Esophagus muscularis mucosa (tissue), 4 donors: Measurements from ENCODE around the gene RYR2. TPM values are rescaled to one million over a fixed set of nuclear protein-coding genes. Genes with fewer than 3 reads are reported as not detected.

Source experiments
- DNase-seq: peaks from one replicate; pipeline ENCODE4 v3.0.0-alpha.2; 2017; ENCODE audit errors: extremely low spot score
- H3K27ac ChIP-seq, 4 donors: fragments of 200-600 bp; sonication (generic); replicated peaks in 1 of 4; 1 replicate in 3 of 4; 2 replicates in 1 of 4; pipeline ENCODE4 v1.5.1; 2016 to 2019; ENCODE audit warnings: mild to moderate bottlenecking in 1 of 4
- H3K27me3 ChIP-seq, 4 donors: fragments of 200-600 bp; sonication (generic); one replicate each; pipeline versions ENCODE4 v1.5.1 to v1.6.0; 2016 to 2019
- H3K36me3 ChIP-seq, 4 donors: fragments of 200-600 bp; sonication (generic); one replicate each; pipeline ENCODE4 v1.5.1; 2016 to 2019
- H3K4me1 ChIP-seq, 4 donors: fragments of 200-600 bp; sonication (generic); one replicate each; pipeline ENCODE4 v1.5.1; 2016 to 2019
- H3K4me3 ChIP-seq, 4 donors: fragments of 200-600 bp; sonication (generic); 1 replicate in 2 of 4; 2 replicates in 2 of 4; pipeline ENCODE4 v1.5.1; 2016 to 2019; ENCODE audit warnings: mild to moderate bottlenecking in 4 of 4, moderate library complexity in 1 of 4
- H3K9me3 ChIP-seq, 4 donors: fragments of 200-600 bp; sonication (generic); 1 replicate in 3 of 4; 2 replicates in 1 of 4; pipeline ENCODE4 v1.5.1; 2016 to 2019
- EP300 ChIP-seq: sonication (generic); formaldehyde crosslinking; IDR thresholded peaks from one replicate; pipeline ENCODE4 v1.6.1; 2017; ENCODE audit warnings: antibody characterized with exemption
- POLR2A ChIP-seq: fragments of 450-650 bp; IDR thresholded peaks from one replicate; pipeline ENCODE4 v1.6.1; 2017; ENCODE audit warnings: antibody characterized with exemption, moderate library complexity, mild to moderate bottlenecking, low read depth
- POLR2AphosphoS5 ChIP-seq, 2 donors: sonication (generic); formaldehyde crosslinking; IDR thresholded peaks; one replicate each; pipeline ENCODE4 v1.6.1; 2017; ENCODE audit warnings: antibody characterized with exemption in 2 of 2
- WGBS: methylation state at CpG from one replicate; pipeline ENCODE4 v1.1.5; 2018; 5-methylcytosine and 5-hydroxymethylcytosine counted together
- intact Hi-C: fragments of 100-400 bp; cut with DNase I; formaldehyde crosslinking; loops from one replicate; pipeline ENCODE4 v1.15.1; 2023
- total RNA-seq, 4 donors: library from RNA; depleted of rRNA; stranded (reverse); fragments of >200 nt; gene quantifications; one replicate each; pipeline versions ENCODE4 v1.1.0 to v1.2.1, GENCODE V29; 2016
- TF ChIP-seq, protein P1 (sequence below), 3 experiments: fragments of 200-600 bp in 2 of 3; fragments of 450-650 bp in 1 of 3; sonication (generic) in 2 of 3; IDR thresholded peaks; one replicate each; pipeline ENCODE4 v1.5.1; 2017 to 2019; ENCODE audit warnings: antibody characterized with exemption in 3 of 3, mild to moderate bottlenecking in 2 of 3, moderate library complexity in 1 of 3

The RYR2 gene
- total RNA-seq, 4 donors from 2014 or later, result 29.8 to 56.3 (median 38.9) TPM

DNA sequence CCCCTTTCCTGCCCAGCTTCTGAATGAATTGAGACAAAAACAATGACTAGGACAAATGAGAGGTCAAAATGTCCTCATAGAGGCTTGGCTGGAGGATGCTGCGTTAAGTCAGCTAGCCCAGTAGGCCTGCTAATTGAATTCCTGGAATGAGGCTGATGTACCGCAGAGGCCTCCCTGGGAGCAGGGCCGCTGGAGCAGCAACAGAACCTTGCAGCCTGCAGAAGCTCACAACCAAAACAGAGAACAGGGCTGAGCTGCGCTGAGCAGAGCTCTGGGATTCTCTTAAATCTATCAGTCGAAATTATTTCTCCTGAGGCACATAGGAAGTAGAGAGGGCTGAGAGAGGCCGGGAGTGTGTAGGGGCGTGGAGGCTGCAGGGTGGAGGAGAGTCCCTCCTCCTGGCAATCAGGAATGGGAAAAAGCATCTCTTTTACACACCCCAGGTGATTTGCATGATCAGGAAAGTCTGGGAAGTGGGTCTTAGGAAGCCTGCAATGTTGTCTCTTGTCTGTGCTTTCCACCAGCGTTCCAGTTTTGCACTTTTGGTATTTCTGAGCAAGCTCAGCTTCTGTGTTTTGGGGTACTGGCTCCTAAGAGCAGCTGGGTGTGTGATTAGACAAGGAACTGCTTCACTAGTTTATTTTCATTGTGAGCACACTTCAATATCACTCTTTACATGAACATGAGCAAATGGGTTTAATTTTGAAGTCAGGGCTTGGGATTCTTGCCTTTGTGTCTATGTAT, 66.5 kb downstream of the RYR2 start:
- H3K36me3 ChIP-seq, result no peaks in the 10 kb centered on the region
- no peaks in the 10 kb centered on the region for H3K27me3 ChIP-seq
- peaks cover 32 to 52% (median 41%) of the 10 kb centered on the region in 4 donors for H3K4me1 ChIP-seq
- no peak for DNase-seq
- WGBS, result 35% methylated on average over 8 of the region's 8 CpGs
- TF ChIP-seq POLR2A, result no peak
- TF ChIP-seq, protein P1, sequence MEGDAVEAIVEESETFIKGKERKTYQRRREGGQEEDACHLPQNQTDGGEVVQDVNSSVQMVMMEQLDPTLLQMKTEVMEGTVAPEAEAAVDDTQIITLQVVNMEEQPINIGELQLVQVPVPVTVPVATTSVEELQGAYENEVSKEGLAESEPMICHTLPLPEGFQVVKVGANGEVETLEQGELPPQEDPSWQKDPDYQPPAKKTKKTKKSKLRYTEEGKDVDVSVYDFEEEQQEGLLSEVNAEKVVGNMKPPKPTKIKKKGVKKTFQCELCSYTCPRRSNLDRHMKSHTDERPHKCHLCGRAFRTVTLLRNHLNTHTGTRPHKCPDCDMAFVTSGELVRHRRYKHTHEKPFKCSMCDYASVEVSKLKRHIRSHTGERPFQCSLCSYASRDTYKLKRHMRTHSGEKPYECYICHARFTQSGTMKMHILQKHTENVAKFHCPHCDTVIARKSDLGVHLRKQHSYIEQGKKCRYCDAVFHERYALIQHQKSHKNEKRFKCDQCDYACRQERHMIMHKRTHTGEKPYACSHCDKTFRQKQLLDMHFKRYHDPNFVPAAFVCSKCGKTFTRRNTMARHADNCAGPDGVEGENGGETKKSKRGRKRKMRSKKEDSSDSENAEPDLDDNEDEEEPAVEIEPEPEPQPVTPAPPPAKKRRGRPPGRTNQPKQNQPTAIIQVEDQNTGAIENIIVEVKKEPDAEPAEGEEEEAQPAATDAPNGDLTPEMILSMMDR (IDR thresholded peaks at IDR 0.05), result no peak
- no peak for TF ChIP-seq POLR2AphosphoS5 (IDR thresholded peaks at IDR 0.05)
- no peak overlapping the region for H3K4me3 ChIP-seq
- H3K9me3 ChIP-seq, result no peaks in the 10 kb centered on the region
- peak overlapping the region; percentile 28 to 60 (median 46) for H3K27ac ChIP-seq
- intact Hi-C loops, result no loop called here

DNA sequence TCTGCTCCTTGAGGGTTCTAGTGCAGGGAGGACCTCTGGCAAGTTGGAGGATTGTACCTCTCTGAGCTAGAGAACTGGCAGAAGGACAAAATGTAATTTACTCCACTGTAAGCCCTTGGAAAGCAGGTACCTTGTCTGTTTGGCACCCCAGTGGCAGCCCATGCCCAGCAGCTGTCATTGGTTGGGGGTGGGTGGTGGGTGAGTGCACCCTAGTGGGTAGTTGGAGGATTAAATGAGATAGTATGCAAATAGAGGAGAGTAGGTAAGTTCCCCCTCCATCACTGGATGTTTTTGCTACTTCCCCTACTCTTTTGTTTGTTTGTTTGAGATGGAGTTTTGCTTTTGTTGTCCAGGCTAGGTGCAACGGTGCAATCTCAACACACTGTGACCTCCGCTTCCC, 69.8 kb downstream of the RYR2 start:
- no peak for DNase-seq
- H3K27ac ChIP-seq, result peak overlapping the region in 3 of 4 donors; percentile 35 to 62 (median 57)
- intact Hi-C loops, result no loop called here
- peaks cover 31 to 56% (median 41%) of the 10 kb centered on the region in 4 donors for H3K4me1 ChIP-seq
- H3K27me3 ChIP-seq, result no peaks in the 10 kb centered on the region
- no peak overlapping the region for H3K4me3 ChIP-seq
- TF ChIP-seq, protein P1 (IDR thresholded peaks at IDR 0.05), result no peak
- no peak for TF ChIP-seq EP300
- no peak for TF ChIP-seq POLR2A
- no peak for TF ChIP-seq POLR2AphosphoS5 (IDR thresholded peaks at IDR 0.05)
- H3K9me3 ChIP-seq, result no peaks in the 10 kb centered on the region
- WGBS, result 62% methylated on average over 2 of the region's 2 CpGs
- H3K36me3 ChIP-seq, result peaks cover 0 to 4% (median 0%) of the 10 kb centered on the region in 4 donors

- no peak for TF ChIP-seq EP300
- TF ChIP-seq POLR2A, result no peak
- TF ChIP-seq POLR2AphosphoS5 (IDR thresholded peaks at IDR 0.05), result no peak
- TF ChIP-seq, protein P1 (IDR thresholded peaks at IDR 0.05), result no peak
- Histone ChIP-seq H3K4me3 (no peak overlapping the region), H3K4me1 (peaks cover 29 to 52% (median 39%) of the 10 kb centered on the region in 4 donors), H3K36me3 (peaks cover 0 to 5% (median 0%) of the 10 kb centered on the region in 4 donors), H3K9me3 (no peaks in the 10 kb centered on the region), H3K27me3 (no peaks in the 10 kb centered on the region), H3K27ac (peak overlapping the region; percentile 35 to 62 (median 48))
- intact Hi-C loops, result no loop called here
- WGBS, result 42% methylated on average over 4 of the region's 4 CpGs
- DNase-seq, result no peak
These were observed 70.7 kb downstream of the RYR2 start for GRCh38 chr1:237112663-237113062.

- Histone ChIP-seq H3K27ac (no peak overlapping the region), H3K9me3 (no peaks in the 10 kb centered on the region), H3K4me3 (no peak overlapping the region), H3K4me1 (peaks cover 28 to 44% (median 35%) of the 10 kb centered on the region in 4 donors), H3K27me3 (no peaks in the 10 kb centered on the region), H3K36me3 (peaks cover 0 to 5% (median 0%) of the 10 kb centered on the region in 4 donors)
- TF ChIP-seq POLR2AphosphoS5 (IDR thresholded peaks at IDR 0.05), result no peak
- no peak for TF ChIP-seq POLR2A
- TF ChIP-seq EP300, result no peak
- intact Hi-C loops, result no loop called here
- 94% methylated on average over 5 of the region's 6 CpGs for WGBS
- DNase-seq, result no peak
These were observed 73.1 kb downstream of the RYR2 start for GRCh38 chr1:237115035-237115434.

DNA sequence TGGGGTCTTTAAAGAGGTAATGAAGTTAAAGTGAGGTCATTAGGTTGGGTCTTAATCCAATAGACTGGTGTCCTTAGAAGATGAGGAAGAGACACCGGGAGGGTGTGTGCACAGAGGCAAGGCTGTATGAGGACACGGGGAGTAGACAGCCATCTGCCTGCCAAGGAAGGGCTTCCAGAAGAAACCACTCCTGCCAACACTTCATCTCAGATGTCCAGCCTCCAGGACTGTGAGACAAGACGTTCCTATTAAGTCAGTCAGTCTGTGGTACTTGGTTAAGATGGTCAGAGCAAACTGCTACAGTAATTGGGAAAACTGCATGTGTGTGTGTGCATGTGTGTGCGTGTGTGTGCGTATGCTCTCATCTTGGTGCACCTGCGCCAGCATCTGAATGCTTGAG, 77.1 kb downstream of the RYR2 start:
- 71% methylated on average over 6 of the region's 6 CpGs for WGBS
- no peak for DNase-seq
- peaks cover 0 to 5% (median 0%) of the 10 kb centered on the region in 4 donors for H3K36me3 ChIP-seq
- H3K27me3 ChIP-seq, result no peaks in the 10 kb centered on the region
- no peak overlapping the region for H3K4me3 ChIP-seq
- peaks cover 17 to 37% (median 21%) of the 10 kb centered on the region in 4 donors for H3K4me1 ChIP-seq
- TF ChIP-seq POLR2A (no peak), POLR2AphosphoS5 (IDR thresholded peaks at IDR 0.05) (no peak), EP300 (no peak)
- TF ChIP-seq, protein P1 (IDR thresholded peaks at IDR 0.05), result no peak
- H3K27ac ChIP-seq, result no peak overlapping the region
- intact Hi-C loops, result no loop called here
- H3K9me3 ChIP-seq, result no peaks in the 10 kb centered on the region
